K562 (cell line): ENCODE measurements around the gene AP1M2. TPM values are rescaled to one million over a fixed set of nuclear protein-coding genes. Genes with fewer than 3 reads are reported as not detected.

ENCODE experiments used
- ATAC-seq: fragments of 200-7000 bp; cut with Tn5 transposase; 3 replicates; pipeline ENCODE4 v1.9.1; 2020; ENCODE audit warnings: moderate library complexity
- BruUV-seq: library from RNA; stranded (reverse); fragments of 400-500 nt; replicated peaks from 2 replicates; lab custom pipeline; 2021; lab: Mats Ljungman, UMichigan
- CTCF ChIA-PET: fragments of 300-600 bp; formaldehyde crosslinking; extraction: SDS; loops from one replicate; lab custom pipeline; 2021; ENCODE audit warnings: low intra/inter-chr PET ratio; lab: Yijun Ruan, JAX
- POLR2A ChIA-PET: fragments of 300-600, 350-650 bp; sonication (Branson Sonifier 250); formaldehyde crosslinking; extraction: SDS; loops from one replicate; lab custom pipeline; 2021; ENCODE audit warnings: antibody characterized with exemption, inconsistent platforms; lab: Yijun Ruan, JAX
- DNase-seq, 4 experiments: peaks; one replicate each; pipeline versions ENCODE4 v3.0.0 to v3.0.0-alpha.2; 2011 to 2018; ENCODE audit warnings: low spot score in 3 of 4, mixed read lengths in 3 of 4; ENCODE audit errors: extremely low read depth in 1 of 4
- FAIRE-seq: peaks from 2 replicates; lab custom pipeline; 2011; peaks lifted over from hg19 to GRCh38; lab: Jason Lieb, UNC
- H2AFZ ChIP-seq: 2 replicates; pipeline ENCODE4 v1.6.0; 2011; ENCODE audit warnings: low read depth, low read length, control low read depth, inconsistent platforms
- H3K27ac ChIP-seq: fragments of 200-600 bp; 3 replicates; pipeline ENCODE4 v1.8.0; 2011; ENCODE audit warnings: low read depth, mild to moderate bottlenecking, control low read depth, inconsistent platforms, low read length, moderate library complexity, mixed read lengths; ENCODE audit errors: extremely low read depth
- H3K27me3 ChIP-seq, 2 experiments: fragments of 300-600 bp in 1 of 2; 2 replicates in 1 of 2; 3 replicates in 1 of 2; pipeline versions ENCODE4 v1.6.0 to v1.8.0; 2011; ENCODE audit warnings: inconsistent platforms in 2 of 2, low read length in 2 of 2, mild to moderate bottlenecking in 1 of 2, mixed read lengths in 1 of 2, moderate library complexity in 1 of 2; ENCODE audit not compliant: control insufficient read depth in 2 of 2, insufficient read depth in 2 of 2
- H3K36me3 ChIP-seq: fragments of 300-600 bp; 3 replicates; pipeline ENCODE4 v1.8.0; 2011; ENCODE audit warnings: mild to moderate bottlenecking, low read length, inconsistent platforms; ENCODE audit not compliant: control insufficient read depth, insufficient read depth
- H3K4me1 ChIP-seq, 2 experiments: fragments of 200-600 bp in 1 of 2; replicated peaks in 1 of 2; 2 replicates in 1 of 2; 3 replicates in 1 of 2; pipeline versions ENCODE4 v1.5.1 to v1.8.0; 2011; ENCODE audit warnings: inconsistent platforms in 2 of 2, low read length in 2 of 2, mild to moderate bottlenecking in 1 of 2, mixed read lengths in 1 of 2, moderate library complexity in 1 of 2; ENCODE audit not compliant: control insufficient read depth in 2 of 2, insufficient read depth in 2 of 2
- H3K4me2 ChIP-seq: 2 replicates; pipeline ENCODE4 v1.6.1; 2011; ENCODE audit warnings: low read length, control low read depth, inconsistent platforms, mixed read lengths; ENCODE audit not compliant: insufficient read depth
- H3K4me3 ChIP-seq: fragments of 200-600 bp; sonication (generic), shearing (Covaris generic); 2 replicates; pipeline ENCODE4 v1.5.1; 2016; ENCODE audit warnings: control low read depth, inconsistent platforms
- H3K79me2 ChIP-seq: fragments of 200-600 bp; 3 replicates; pipeline ENCODE4 v1.8.0; 2011; ENCODE audit warnings: low read length, inconsistent platforms; ENCODE audit not compliant: control insufficient read depth, insufficient read depth
- H3K9ac ChIP-seq, 2 experiments: 2 replicates each; pipeline versions ENCODE4 v1.6.0 to v1.6.1; 2011; ENCODE audit warnings: low read depth in 2 of 2, low read length in 2 of 2, control low read depth in 1 of 2, inconsistent platforms in 1 of 2, mild to moderate bottlenecking in 1 of 2, mixed read lengths in 1 of 2; ENCODE audit not compliant: insufficient read depth in 1 of 2
- H3K9me1 ChIP-seq: one replicate; pipeline ENCODE4 v1.6.0; 2011; ENCODE audit warnings: inconsistent platforms, mild to moderate bottlenecking, low read length, moderate library complexity; ENCODE audit not compliant: control insufficient read depth, insufficient read depth
- H3K9me3 ChIP-seq: replicated peaks from 2 replicates; pipeline ENCODE4 v1.5.1; 2011; ENCODE audit warnings: low read depth, low read length, inconsistent platforms; ENCODE audit not compliant: control insufficient read depth, insufficient read depth
- H4K20me1 ChIP-seq: replicated peaks from 2 replicates; pipeline ENCODE4 v1.6.1; 2011; ENCODE audit warnings: low read length, inconsistent platforms, mixed read lengths; ENCODE audit not compliant: control insufficient read depth, insufficient read depth
- ATF3 ChIP-seq, 2 experiments: fragments of 450-650 bp in 1 of 2; sonication (generic) in 1 of 2; formaldehyde crosslinking in 1 of 2; IDR thresholded peaks in 1 of 2; conservative IDR thresholded peaks in 1 of 2; 2 replicates each; pipeline versions ENCODE4 v1.6.1 to v1.8.1; 2016 to 2023; ENCODE audit warnings: mild to moderate bottlenecking in 2 of 2, moderate library complexity in 2 of 2, inconsistent platforms in 1 of 2, missing genetic modification reagents in 1 of 2
- EHMT2 ChIP-seq: fragments of 450-650 bp; IDR thresholded peaks from 2 replicates; pipeline ENCODE4 v1.6.1; 2018; ENCODE audit warnings: antibody characterized with exemption
- HNRNPL ChIP-seq: fragments of 200-400 bp; formaldehyde crosslinking; IDR thresholded peaks from 2 replicates; pipeline ENCODE4 v1.6.1; 2017; ENCODE audit warnings: low read depth, mild to moderate bottlenecking, low read length
- HNRNPUL1 ChIP-seq: fragments of 200-400 bp; formaldehyde crosslinking; IDR thresholded peaks from 2 replicates; pipeline ENCODE4 v1.6.1; 2017; ENCODE audit warnings: low read length
- MEF2D ChIP-seq: conservative IDR thresholded peaks from 2 replicates; pipeline ENCODE4 v1.6.1; 2016; ENCODE audit warnings: low read depth, missing genetic modification characterization, missing compliant biosample characterization
- NEUROD1 ChIP-seq: fragments of 150-350 bp; IDR thresholded peaks from 2 replicates; pipeline ENCODE4 v1.6.1; 2014; ENCODE audit warnings: borderline replicate concordance, low read length, low read depth; ENCODE audit not compliant: partially characterized antibody
- NONO ChIP-seq, 2 experiments: fragments of 200-400 bp in 1 of 2; fragments of 450-650 bp in 1 of 2; formaldehyde crosslinking in 1 of 2; IDR thresholded peaks; 2 replicates each; pipeline ENCODE4 v1.6.1; 2017; ENCODE audit warnings: low read depth in 2 of 2, mild to moderate bottlenecking in 2 of 2, moderate library complexity in 2 of 2, low read length in 1 of 2
- NR4A1 ChIP-seq, 2 experiments: fragments of 250-450 bp in 1 of 2; fragments of 450-650 bp in 1 of 2; sonication (Bioruptor Pico) in 1 of 2; IDR thresholded peaks; 2 replicates each; pipeline versions ENCODE4 v1.4.0 to v1.6.1; 2016 to 2020; ENCODE audit warnings: mild to moderate bottlenecking in 2 of 2, missing compliant biosample characterization in 1 of 2, missing genetic modification characterization in 1 of 2, moderate library complexity in 1 of 2
- PCBP2 ChIP-seq: fragments of 200-400 bp; formaldehyde crosslinking; IDR thresholded peaks from 2 replicates; pipeline ENCODE4 v1.6.1; 2018; ENCODE audit warnings: low read length, low read depth, mild to moderate bottlenecking, moderate library complexity; ENCODE audit not compliant: poor library complexity, severe bottlenecking
- RBM39 ChIP-seq: fragments of 200-400 bp; formaldehyde crosslinking; optimal IDR thresholded peaks from 2 replicates; pipeline ENCODE3; 2018; ENCODE audit warnings: low read depth, low read length
- SMAD3 ChIP-seq: fragments of 450-650 bp; formaldehyde crosslinking; conservative IDR thresholded peaks from 2 replicates; pipeline ENCODE4 v1.4.0; 2020; ENCODE audit warnings: mild to moderate bottlenecking
- SMAD4 ChIP-seq: fragments of 250-450 bp; sonication (Bioruptor Pico); conservative IDR thresholded peaks from 2 replicates; pipeline ENCODE4 v1.8.0; 2021; ENCODE audit warnings: inconsistent platforms, mild to moderate bottlenecking, moderate library complexity
- TAL1 ChIP-seq: fragments of 450-650 bp; IDR thresholded peaks from 2 replicates; pipeline ENCODE4 v1.6.1; 2016; ENCODE audit warnings: mild to moderate bottlenecking
- U2AF2 ChIP-seq: fragments of 200-400 bp; formaldehyde crosslinking; optimal IDR thresholded peaks from 2 replicates; pipeline ENCODE3; 2017; ENCODE audit warnings: low read depth, mild to moderate bottlenecking, low read length
- ZNF57 ChIP-seq: fragments of 450-650 bp; formaldehyde crosslinking; IDR thresholded peaks from 2 replicates; pipeline ENCODE4 v1.4.0; 2020; ENCODE audit warnings: mild to moderate bottlenecking, moderate library complexity
- WGBS: fragments of 100-300 bp; shearing (Covaris generic); methylation state at CpG from one replicate; pipeline ENCODE4 v1.1.6; 2016; ENCODE audit warnings: low coverage, mixed read lengths; ENCODE audit not compliant: insufficient coverage; ENCODE audit errors: missing lambda C conversion rate; 5-methylcytosine and 5-hydroxymethylcytosine counted together
- in situ Hi-C: fragments of 300-500 bp; cut with MboI; formaldehyde crosslinking; loops from 4 replicates; pipeline ENCODE4 v1.15.0; 2018; ENCODE audit warnings: inconsistent platforms, mixed read lengths
- intact Hi-C: fragments of 100-400 bp; cut with micrococcal nuclease; formaldehyde crosslinking; loops from 2 replicates; pipeline ENCODE4 v1.14.2; 2022
- polyA plus RNA-seq, 8 experiments: library from polyadenylated mRNA; depleted of rRNA in 4 of 8; stranded (reverse) in 5 of 8; unstranded in 3 of 8; fragments of >200 nt; fragmentation: Nextera tagmentation in 2 of 8; fragmentation: Illumina TruSeq in 1 of 8; extraction: Ambion mirVana in 2 of 8; extraction: Trizol in 1 of 8; gene quantifications; 2 replicates each; pipeline versions ENCODE4 v1.2.1 to v1.2.3, GENCODE V29; 2011 to 2014; ENCODE audit warnings: inconsistent platforms in 1 of 8, missing spikeins in 1 of 8
- total RNA-seq, 7 experiments: library from RNA; depleted of rRNA in 6 of 7; stranded (reverse); fragments of >200 nt in 6 of 7; fragmentation: Illumina TruSeq in 2 of 7; extraction: Trizol in 2 of 7; gene quantifications; 2 replicates each; pipeline versions ENCODE4 v1.2.1 to v1.2.3, GENCODE V29; 2011 to 2021; ENCODE audit warnings: low replicate concordance in 1 of 7

AP1M2 gene
- total and polyA plus RNA-seq, 9 of the 15 experiments (the other 6 are each of a cell fraction or from before 2014, with no cell fraction given), result 0.33 to 1.4 (median 0.89) TPM; not detected in 1

- Histone ChIP-seq H4K20me1 (no peaks in the 10 kb centered on the region), H3K4me3 (no peak overlapping the region), H3K36me3 (no peaks in the 10 kb centered on the region), H3K9me3 (no peaks in the 10 kb centered on the region), H3K79me2 (no peaks in the 10 kb centered on the region), H3K27ac (no peak overlapping the region), H3K27me3 (peaks cover 3 to 4% of the 10 kb centered on the region in 2 experiments; a peak in 4 of 5 replicates), H3K4me2 (no peak overlapping the region)
- ATAC-seq (no peak), DNase-seq (no peak)
- intact Hi-C loops, result no loop called here
- CTCF ChIA-PET, result no interaction called here
- BruUV-seq, result no TSS peak
- POLR2A ChIA-PET, result no interaction called here
- 43% methylated on average over 7 of the region's 7 CpGs for WGBS
- no peak for TF ChIP-seq NONO (IDR thresholded peaks at IDR 0.05; ENCODE audit: low read depth in 2 of 2, low read length in 1 of 2)
- no peak for TF ChIP-seq PCBP2
- no peak for TF ChIP-seq ATF3 (IDR thresholded peaks at IDR 0.05)
- no peak for TF ChIP-seq ATF3 (CRISPR knock-in tag; conservative IDR thresholded peaks at IDR 0.05)
- no peak for TF ChIP-seq U2AF2
- TF ChIP-seq RBM39, result no peak
- TF ChIP-seq ZNF57 (CRISPR knock-in tag), result no peak
- TF ChIP-seq NEUROD1, result no peak
- TF ChIP-seq MEF2D (tag), result no peak
- no peak for TF ChIP-seq SMAD3 (CRISPR knock-in tag)
- TF ChIP-seq HNRNPL, result no peak
- TF ChIP-seq SMAD4 (CRISPR knock-in tag), result no peak
- TF ChIP-seq NR4A1 (CRISPR knock-in tag; IDR thresholded peaks at IDR 0.05), result no peak
- TF ChIP-seq NR4A1 (tag; IDR thresholded peaks at IDR 0.05), result no peak
- no peak for TF ChIP-seq TAL1
- no peak for TF ChIP-seq EHMT2
- TF ChIP-seq HNRNPUL1, result no peak
- TF ChIP-seq, all 486 proteins: peak for 0
- in situ Hi-C loops, result no loop called here
- no peak for FAIRE-seq
- H2AFZ ChIP-seq, result no peak overlapping the region
- peaks cover 0 to 3% of the 10 kb centered on the region in 2 experiments; a peak in 1 of 5 replicates for H3K4me1 ChIP-seq
- no peaks in the 10 kb centered on the region for H3K9me1 ChIP-seq
- no peak overlapping the region; a peak in 1 of 4 replicates for H3K9ac ChIP-seq
Observed at GRCh38 chr19:10593148-10593547, 6.0 kb upstream of the AP1M2 start.
